B cell (primary cell): ENCODE results near the gene RUNDC1. TPM values are rescaled to one million over a fixed set of nuclear protein-coding genes. Genes with fewer than 3 reads are reported as not detected.
"Not testable (repeated sequence)": the region's sequence is repeated elsewhere in the genome, so short reads cannot be mapped to it uniquely, and the experiment has no call there.

ENCODE experiments used
- ATAC-seq: fragments of 200-7000 bp; cut with Tn5 transposase; one replicate; pipeline ENCODE4 v1.10.0; 2021; ENCODE audit warnings: low read depth, mild to moderate bottlenecking, moderate number of reproducible peaks, moderate library complexity
- CTCF ChIA-PET: fragments of 350-600 bp; sonication (Branson Sonifier 250); formaldehyde crosslinking; loops from one replicate; lab custom pipeline; 2021; ENCODE audit warnings: antibody characterized with exemption, inconsistent platforms; lab: Charles Lee
- POLR2A ChIA-PET: fragments of 350-600 bp; sonication (Branson Sonifier 250); formaldehyde crosslinking; loops from one replicate; lab custom pipeline; 2021; ENCODE audit warnings: antibody characterized with exemption; lab: Charles Lee
- DNase-seq: peaks from one replicate; pipeline ENCODE4 v3.0.0; 2013
- H2AFZ ChIP-seq: 2 replicates; pipeline ENCODE4 v1.6.1; 2012; ENCODE audit warnings: mild to moderate bottlenecking, low read depth, low read length; ENCODE audit not compliant: insufficient read depth, poor library complexity, severe bottlenecking
- H3K27ac ChIP-seq, 2 donors: 1 replicate in 1 of 2; 2 replicates in 1 of 2; pipeline ENCODE4 v1.5.1; 2012 to 2013; ENCODE audit warnings: low read length in 2 of 2, mild to moderate bottlenecking in 2 of 2, moderate library complexity in 1 of 2
- H3K27me3 ChIP-seq, 4 experiments: fragments of 200-600 bp in 1 of 4; sonication (generic) in 1 of 4; replicated peaks in 1 of 4; 1 replicate in 2 of 4; 2 replicates in 2 of 4; pipeline versions ENCODE4 v1.6.1 to v1.7.0; 2013 to 2016; ENCODE audit warnings: low read length in 3 of 4, mild to moderate bottlenecking in 2 of 4, mixed read lengths in 1 of 4, moderate library complexity in 1 of 4; ENCODE audit not compliant: insufficient read depth in 4 of 4, control insufficient read depth in 3 of 4; ENCODE audit errors: control extremely low read depth in 1 of 4
- H3K36me3 ChIP-seq, 2 experiments: replicated peaks in 1 of 2; 1 replicate in 1 of 2; 2 replicates in 1 of 2; pipeline versions ENCODE4 v1.6.1 to v1.7.1; 2013; ENCODE audit warnings: low read length in 1 of 2; ENCODE audit not compliant: insufficient read depth in 2 of 2, control insufficient read depth in 1 of 2; ENCODE audit errors: control extremely low read depth in 1 of 2, extremely low read depth in 1 of 2
- H3K4me1 ChIP-seq, 2 donors: fragments of 200-600 bp in 1 of 2; sonication (generic) in 1 of 2; 1 replicate in 1 of 2; 2 replicates in 1 of 2; pipeline versions ENCODE4 v1.5.1 to v1.6.1; 2013 to 2017; ENCODE audit warnings: low read length in 2 of 2; ENCODE audit not compliant: control insufficient read depth in 2 of 2, insufficient read depth in 2 of 2
- H3K4me2 ChIP-seq: replicated peaks from 2 replicates; pipeline ENCODE3; 2012; ENCODE audit warnings: mild to moderate bottlenecking, low read depth, low read length; ENCODE audit not compliant: poor library complexity, severe bottlenecking
- H3K4me3 ChIP-seq, 5 experiments: fragments of 200-600 bp in 1 of 5; sonication (generic) in 1 of 5; 1 replicate in 3 of 5; 2 replicates in 2 of 5; pipeline versions ENCODE4 v1.5.1 to v1.7.0; 2011 to 2016; ENCODE audit warnings: low read length in 4 of 5, mild to moderate bottlenecking in 4 of 5, low read depth in 2 of 5, control low read depth in 1 of 5, moderate library complexity in 1 of 5; ENCODE audit not compliant: insufficient read depth in 1 of 5; ENCODE audit errors: control extremely low read depth in 1 of 5, extremely low read depth in 1 of 5
- H3K79me2 ChIP-seq: fragments of 200-600 bp; sonication (generic); one replicate; pipeline ENCODE4 v1.6.0; 2016; ENCODE audit warnings: low read length; ENCODE audit not compliant: control insufficient read depth, insufficient read depth
- H3K9ac ChIP-seq: fragments of 200-600 bp; sonication (generic); 2 replicates; pipeline ENCODE4 v1.6.1; 2017; ENCODE audit warnings: mild to moderate bottlenecking, low read length, moderate library complexity
- H3K9me3 ChIP-seq, 3 donors: one replicate each; pipeline versions ENCODE4 v1.6.1 to v1.7.1; 2013; ENCODE audit warnings: low read length in 2 of 3; ENCODE audit not compliant: control insufficient read depth in 2 of 3, insufficient read depth in 1 of 3; ENCODE audit errors: control extremely low read depth in 1 of 3
- H4K20me1 ChIP-seq: 2 replicates; pipeline ENCODE4 v1.6.0; 2012; ENCODE audit warnings: mild to moderate bottlenecking, low read length; ENCODE audit not compliant: insufficient read depth, control insufficient read depth, poor library complexity, severe bottlenecking
- H3K27ac Mint-ChIP-seq: one replicate; pipeline ENCODE4 v1.8.0; 2021; ENCODE audit warnings: mixed read lengths
- H3K27me3 Mint-ChIP-seq: one replicate; pipeline ENCODE4 v1.8.0; 2021; ENCODE audit warnings: mixed read lengths
- H3K4me1 Mint-ChIP-seq: one replicate; pipeline ENCODE4 v1.8.0; 2021; ENCODE audit warnings: mixed read lengths
- H3K4me3 Mint-ChIP-seq: one replicate; pipeline ENCODE4 v1.8.0; 2021; ENCODE audit warnings: mixed read lengths
- H3K9me3 Mint-ChIP-seq: one replicate; pipeline ENCODE4 v1.8.0; 2022; ENCODE audit warnings: mixed read lengths; ENCODE audit not compliant: insufficient read depth
- EZH2 ChIP-seq: IDR thresholded peaks from 2 replicates; pipeline ENCODE4 v1.6.1; 2012; ENCODE audit warnings: borderline replicate concordance, low read depth, mild to moderate bottlenecking, moderate library complexity, low read length; ENCODE audit not compliant: insufficient read depth, poor library complexity, severe bottlenecking
- WGBS: methylation state at CpG from one replicate; pipeline ENCODE4 v1.1.5; 2013; ENCODE audit warnings: missing lambda C conversion rate; ENCODE audit not compliant: insufficient coverage; 5-methylcytosine and 5-hydroxymethylcytosine counted together
- intact Hi-C: fragments of 100-400 bp; cut with micrococcal nuclease; formaldehyde crosslinking; loops from one replicate; pipeline ENCODE4 v1.10.0; 2022
- polyA plus RNA-seq: library from polyadenylated mRNA; depleted of rRNA; stranded (reverse); fragments of >200 nt; gene quantifications from 2 replicates; pipeline ENCODE4 v1.2.3, GENCODE V29; 2012
- total RNA-seq, 2 donors: library from RNA; stranded (reverse); fragments of 120-200 nt in 1 of 2; gene quantifications; 1 replicate in 1 of 2; 2 replicates in 1 of 2; pipeline versions ENCODE4 v1.2.3 to v1.2.4, GENCODE V29; 2013 to 2022
- TF ChIP-seq, protein P1 (sequence below): fragments of 200-600 bp; IDR thresholded peaks from one replicate; pipeline ENCODE4 v1.8.0; 2022; ENCODE audit warnings: antibody characterized with exemption, mild to moderate bottlenecking

Gene RUNDC1
- total and polyA plus RNA-seq, 2 donors (not counting 1 experiment from before 2014, with no cell fraction given), result 14.6 to 43.7 TPM

DNA sequence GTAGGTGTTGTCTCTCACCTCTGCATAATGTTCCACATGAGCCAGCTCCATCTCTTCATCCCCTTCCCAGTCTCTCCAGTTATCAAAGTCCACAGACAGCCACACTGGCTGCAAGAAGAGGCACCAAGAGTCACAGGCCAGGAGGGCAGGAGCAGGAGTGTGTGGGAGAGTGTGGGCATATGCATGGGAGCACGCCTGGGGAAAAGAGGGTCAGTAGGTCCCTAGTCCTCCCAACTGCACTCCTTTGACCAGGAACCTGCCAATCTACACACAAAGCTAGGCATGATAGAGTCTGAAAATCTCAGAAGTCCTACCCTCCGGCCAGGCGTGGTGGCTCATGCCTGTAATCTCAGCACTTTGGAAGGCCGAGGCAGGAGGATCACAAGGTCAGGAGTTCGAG, 8.8 kb upstream of the RUNDC1 start:
- Histone ChIP-seq H3K9me3 (no peaks in the 10 kb centered on the region), H3K27ac (no peak overlapping the region), H3K9ac (no peak overlapping the region), H3K4me1 (no peaks in the 10 kb centered on the region), H2AFZ (no peak overlapping the region), H3K36me3 (no peaks in the 10 kb centered on the region), H4K20me1 (no peaks in the 10 kb centered on the region), H3K79me2 (no peaks in the 10 kb centered on the region), H3K4me2 (no peak overlapping the region), H3K27me3 (no peaks in the 10 kb centered on the region), H3K4me3 (no peak overlapping the region)
- ChIA-PET CTCF (interaction anchor here (1.4 kb wide), 1 partner anchor 27 kb away, joined by 4 read pairs; the partner anchor contains the start of gene RPL27), POLR2A (no interaction called here)
- TF ChIP-seq EZH2, result no peak
- TF ChIP-seq, protein P1, sequence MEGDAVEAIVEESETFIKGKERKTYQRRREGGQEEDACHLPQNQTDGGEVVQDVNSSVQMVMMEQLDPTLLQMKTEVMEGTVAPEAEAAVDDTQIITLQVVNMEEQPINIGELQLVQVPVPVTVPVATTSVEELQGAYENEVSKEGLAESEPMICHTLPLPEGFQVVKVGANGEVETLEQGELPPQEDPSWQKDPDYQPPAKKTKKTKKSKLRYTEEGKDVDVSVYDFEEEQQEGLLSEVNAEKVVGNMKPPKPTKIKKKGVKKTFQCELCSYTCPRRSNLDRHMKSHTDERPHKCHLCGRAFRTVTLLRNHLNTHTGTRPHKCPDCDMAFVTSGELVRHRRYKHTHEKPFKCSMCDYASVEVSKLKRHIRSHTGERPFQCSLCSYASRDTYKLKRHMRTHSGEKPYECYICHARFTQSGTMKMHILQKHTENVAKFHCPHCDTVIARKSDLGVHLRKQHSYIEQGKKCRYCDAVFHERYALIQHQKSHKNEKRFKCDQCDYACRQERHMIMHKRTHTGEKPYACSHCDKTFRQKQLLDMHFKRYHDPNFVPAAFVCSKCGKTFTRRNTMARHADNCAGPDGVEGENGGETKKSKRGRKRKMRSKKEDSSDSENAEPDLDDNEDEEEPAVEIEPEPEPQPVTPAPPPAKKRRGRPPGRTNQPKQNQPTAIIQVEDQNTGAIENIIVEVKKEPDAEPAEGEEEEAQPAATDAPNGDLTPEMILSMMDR, result no peak
- no peaks in the 10 kb centered on the region for H3K27me3 Mint-ChIP-seq
- H3K9me3 Mint-ChIP-seq, result no peaks in the 10 kb centered on the region
- WGBS, result 96% methylated on average over 5 of the region's 5 CpGs
- H3K4me1 Mint-ChIP-seq, result peaks cover 2% of the 10 kb centered on the region
- ATAC-seq (no peak), DNase-seq (no peak)
- no peak overlapping the region for H3K4me3 Mint-ChIP-seq
- no peak overlapping the region for H3K27ac Mint-ChIP-seq
- intact Hi-C loops, result no loop called here

DNA sequence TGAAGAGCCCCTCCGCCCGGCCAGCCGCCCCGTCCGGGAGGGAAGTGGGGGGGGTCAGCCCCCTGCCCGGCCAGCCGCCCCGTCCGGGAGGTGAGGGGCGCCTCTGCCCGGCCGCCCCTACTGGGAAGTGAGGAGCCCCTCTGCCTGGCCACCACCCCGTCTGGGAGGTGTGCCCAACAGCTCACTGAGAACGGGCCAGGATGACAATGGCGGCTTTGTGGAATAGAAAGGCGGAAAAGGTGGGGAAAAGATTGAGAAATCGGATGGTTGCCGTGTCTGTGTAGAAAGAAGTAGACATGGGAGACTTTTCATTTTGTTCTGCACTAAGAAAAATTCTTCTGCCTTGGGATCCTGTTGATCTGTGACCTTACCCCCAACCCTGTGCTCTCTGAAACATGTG, 7.0 kb upstream of the RUNDC1 start:
- H3K4me1 ChIP-seq, H3K9me3 ChIP-seq, H4K20me1 ChIP-seq, POLR2A ChIA-PET, H3K4me1 Mint-ChIP-seq, H2AFZ ChIP-seq, CTCF ChIA-PET, H3K36me3 ChIP-seq, H3K4me2 ChIP-seq, H3K4me3 ChIP-seq, H3K9ac ChIP-seq, H3K27me3 ChIP-seq, intact Hi-C loops, ATAC-seq, H3K27ac ChIP-seq, H3K4me3 Mint-ChIP-seq, H3K27ac Mint-ChIP-seq, H3K79me2 ChIP-seq, H3K27me3 Mint-ChIP-seq, H3K9me3 Mint-ChIP-seq, DNase-seq: not testable (repeated sequence)
- WGBS, result no CpG with 5 or more reads among the region's 18 CpGs
